Hepatocyte (in vitro differentiated cells): ENCODE measurements around the gene MEGF8. TPM values are rescaled to one million over a fixed set of nuclear protein-coding genes. Genes with fewer than 3 reads are reported as not detected.

Source experiments
- DNase-seq: peaks from one replicate; pipeline ENCODE4 v3.0.0-alpha.2; 2016; ENCODE audit warnings: low spot score
- H2AFZ ChIP-seq: fragments of 200-600 bp; sonication (generic); 2 replicates; pipeline ENCODE4 v1.6.0; 2016; ENCODE audit warnings: antibody characterized with exemption, mild to moderate bottlenecking
- H3K27ac ChIP-seq: fragments of 200-600 bp; sonication (generic); 2 replicates; pipeline ENCODE4 v1.5.1; 2016; ENCODE audit warnings: mild to moderate bottlenecking
- H3K27me3 ChIP-seq: fragments of 200-600 bp; sonication (generic); 2 replicates; pipeline ENCODE4 v1.6.1; 2016
- H3K36me3 ChIP-seq: fragments of 200-600 bp; sonication (generic); replicated peaks from 2 replicates; pipeline ENCODE4 v1.5.1; 2016; ENCODE audit warnings: low read depth; ENCODE audit not compliant: insufficient read depth
- H3K4me1 ChIP-seq: fragments of 200-600 bp; sonication (generic); 2 replicates; pipeline ENCODE4 v1.5.1; 2016; ENCODE audit warnings: mild to moderate bottlenecking, moderate library complexity; ENCODE audit not compliant: insufficient read depth
- H3K4me2 ChIP-seq: fragments of 200-600 bp; sonication (generic); 2 replicates; pipeline ENCODE4 v1.6.0; 2016
- H3K4me3 ChIP-seq: fragments of 200-600 bp; sonication (generic); 2 replicates; pipeline ENCODE4 v1.5.1; 2016; ENCODE audit warnings: mild to moderate bottlenecking
- H3K79me2 ChIP-seq: fragments of 200-600 bp; sonication (generic); 2 replicates; pipeline ENCODE4 v1.6.0; 2017; ENCODE audit warnings: mild to moderate bottlenecking
- H3K9me2 ChIP-seq: fragments of 200-600 bp; sonication (generic); replicated peaks from 2 replicates; pipeline ENCODE4 v1.6.0; 2017; ENCODE audit warnings: mild to moderate bottlenecking; ENCODE audit not compliant: insufficient read depth
- H3K9me3 ChIP-seq: fragments of 200-600 bp; sonication (generic); 2 replicates; pipeline ENCODE4 v1.5.1; 2016; ENCODE audit warnings: low read depth, mild to moderate bottlenecking
- H4K20me1 ChIP-seq: fragments of 200-600 bp; sonication (generic); 2 replicates; pipeline ENCODE4 v1.6.0; 2016; ENCODE audit warnings: mild to moderate bottlenecking; ENCODE audit not compliant: insufficient read depth, poor library complexity, severe bottlenecking
- EZH2 ChIP-seq: fragments of 200-600 bp; sonication (generic); IDR thresholded peaks from 2 replicates; pipeline ENCODE4 v1.6.1; 2016; ENCODE audit warnings: antibody characterized with exemption, mild to moderate bottlenecking, borderline replicate concordance
- EZH2phosphoT487 ChIP-seq: fragments of 200-600 bp; sonication (generic); IDR thresholded peaks from one replicate; pipeline ENCODE4 v1.6.1; 2018; ENCODE audit warnings: antibody characterized with exemption, mild to moderate bottlenecking, low read depth, moderate library complexity; ENCODE audit not compliant: unreplicated experiment, severe bottlenecking
- WGBS: methylation state at CpG from one replicate; pipeline ENCODE4 v1.1.6; 2016; ENCODE audit warnings: low lambda C conversion rate; ENCODE audit errors: missing lambda C conversion rate; 5-methylcytosine and 5-hydroxymethylcytosine counted together
- polyA plus RNA-seq: library from polyadenylated mRNA; unstranded; fragments of >200 nt; fragmentation: Nextera tagmentation; extraction: Ambion mirVana; gene quantifications from 2 replicates; pipeline ENCODE4 v1.2.1, GENCODE V29; 2016
- total RNA-seq: library from RNA; depleted of rRNA; stranded (reverse); fragments of >200 nt; gene quantifications from 2 replicates; pipeline ENCODE4 v1.2.3, GENCODE V29; 2014
- TF ChIP-seq, protein P1 (sequence below): fragments of 200-600 bp; sonication (generic); IDR thresholded peaks from 2 replicates; pipeline ENCODE4 v1.5.1; 2016; ENCODE audit warnings: antibody characterized with exemption, mild to moderate bottlenecking; ENCODE audit not compliant: poor library complexity

Gene MEGF8
- total and polyA plus RNA-seq, 2 experiments from 2014 or later: 8.3 to 19.2 TPM

DNA sequence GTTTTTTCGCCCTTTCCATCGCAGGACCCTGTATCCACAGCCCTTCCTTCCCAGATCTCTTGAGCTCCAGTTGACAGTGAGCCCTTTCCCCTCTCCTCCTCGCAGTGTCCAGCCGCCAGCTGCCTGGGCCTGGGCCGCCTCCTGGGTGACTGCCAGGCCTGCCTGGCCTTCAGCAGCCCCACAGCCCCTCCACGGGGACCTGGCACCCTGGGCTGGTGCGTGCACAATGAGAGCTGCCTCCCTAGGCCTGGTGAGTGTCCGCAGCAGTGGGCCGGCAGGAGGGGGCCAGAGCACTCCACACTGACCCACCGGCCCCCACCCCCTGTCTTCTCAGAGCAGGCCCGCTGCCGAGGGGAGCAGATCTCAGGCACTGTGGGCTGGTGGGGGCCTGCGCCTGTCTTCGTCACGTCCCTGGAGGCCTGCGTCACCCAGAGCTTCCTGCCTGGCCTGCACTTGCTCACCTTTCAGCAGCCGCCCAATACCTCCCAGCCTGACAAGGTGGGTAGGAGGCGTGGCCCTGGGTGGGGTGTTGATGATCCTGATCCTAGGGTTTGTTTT lies 19.0 kb downstream of the MEGF8 start:
- no peaks in the 10 kb centered on the region for H3K27me3 ChIP-seq
- no peaks in the 10 kb centered on the region for H4K20me1 ChIP-seq
- H3K79me2 ChIP-seq: no peaks in the 10 kb centered on the region
- no peak overlapping the region for H2AFZ ChIP-seq
- TF ChIP-seq, protein P1, sequence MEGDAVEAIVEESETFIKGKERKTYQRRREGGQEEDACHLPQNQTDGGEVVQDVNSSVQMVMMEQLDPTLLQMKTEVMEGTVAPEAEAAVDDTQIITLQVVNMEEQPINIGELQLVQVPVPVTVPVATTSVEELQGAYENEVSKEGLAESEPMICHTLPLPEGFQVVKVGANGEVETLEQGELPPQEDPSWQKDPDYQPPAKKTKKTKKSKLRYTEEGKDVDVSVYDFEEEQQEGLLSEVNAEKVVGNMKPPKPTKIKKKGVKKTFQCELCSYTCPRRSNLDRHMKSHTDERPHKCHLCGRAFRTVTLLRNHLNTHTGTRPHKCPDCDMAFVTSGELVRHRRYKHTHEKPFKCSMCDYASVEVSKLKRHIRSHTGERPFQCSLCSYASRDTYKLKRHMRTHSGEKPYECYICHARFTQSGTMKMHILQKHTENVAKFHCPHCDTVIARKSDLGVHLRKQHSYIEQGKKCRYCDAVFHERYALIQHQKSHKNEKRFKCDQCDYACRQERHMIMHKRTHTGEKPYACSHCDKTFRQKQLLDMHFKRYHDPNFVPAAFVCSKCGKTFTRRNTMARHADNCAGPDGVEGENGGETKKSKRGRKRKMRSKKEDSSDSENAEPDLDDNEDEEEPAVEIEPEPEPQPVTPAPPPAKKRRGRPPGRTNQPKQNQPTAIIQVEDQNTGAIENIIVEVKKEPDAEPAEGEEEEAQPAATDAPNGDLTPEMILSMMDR: no peak
- TF ChIP-seq EZH2phosphoT487 (no peak), EZH2 (no peak)
- H3K36me3 ChIP-seq: no peaks in the 10 kb centered on the region
- no peak overlapping the region for H3K4me2 ChIP-seq
- no peaks in the 10 kb centered on the region for H3K9me2 ChIP-seq
- H3K4me1 ChIP-seq: no peaks in the 10 kb centered on the region
- no peaks in the 10 kb centered on the region for H3K9me3 ChIP-seq
- H3K4me3 ChIP-seq: no peak overlapping the region
- DNase-seq: no peak
- no peak overlapping the region for H3K27ac ChIP-seq
- WGBS: 96% methylated on average over 18 of the region's 18 CpGs

DNA sequence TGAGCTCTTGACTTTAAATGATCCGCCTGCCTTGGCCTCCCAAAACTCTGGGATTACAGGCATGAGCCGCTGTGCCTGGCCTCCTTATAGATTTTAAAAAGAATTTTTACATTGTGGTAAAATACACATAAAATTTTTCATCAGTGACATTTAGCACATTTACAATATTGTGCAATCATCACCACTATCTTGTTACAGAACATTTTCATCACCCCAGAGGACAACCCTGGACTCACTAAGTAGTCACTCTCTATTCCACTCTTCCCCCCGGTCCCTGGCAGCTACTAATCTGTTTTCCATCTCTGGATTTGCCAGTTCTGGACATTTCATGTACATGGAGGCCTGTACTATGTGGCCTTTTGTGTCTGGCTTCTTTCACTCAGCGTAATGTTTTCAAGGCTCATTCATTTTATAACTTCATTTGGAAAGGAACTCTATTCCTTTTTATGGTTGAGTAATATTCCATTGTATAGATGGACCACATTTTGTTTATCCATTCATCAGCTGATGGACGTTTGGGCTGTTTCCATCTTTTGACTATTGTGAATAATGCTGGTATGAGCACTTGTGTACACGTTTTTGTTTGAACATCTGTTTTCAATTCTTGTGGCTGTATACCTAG lies 19.9 kb downstream of the MEGF8 start:
- peak; percentile 37 for DNase-seq
- 81% methylated on average over 6 of the region's 6 CpGs for WGBS

DNA sequence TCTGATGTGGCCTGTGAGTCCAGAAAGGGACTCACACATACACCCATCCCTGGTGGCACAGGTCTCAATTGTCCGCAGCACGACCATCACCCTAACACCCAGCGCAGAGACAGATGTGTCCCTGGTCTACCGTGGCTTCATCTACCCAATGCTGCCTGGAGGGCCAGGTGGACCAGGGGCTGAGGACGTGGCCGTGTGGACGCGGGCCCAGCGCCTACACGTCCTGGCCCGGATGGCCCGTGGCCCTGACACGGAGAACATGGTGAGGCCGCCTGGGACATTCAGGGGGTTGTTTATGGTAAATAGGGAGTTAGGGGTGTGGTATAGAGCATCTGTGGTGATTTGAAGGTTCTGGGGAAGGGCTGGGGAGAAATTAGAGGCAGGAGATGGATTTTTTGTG lies 22.8 kb downstream of the MEGF8 start:
- H4K20me1 ChIP-seq: no peaks in the 10 kb centered on the region
- 93% methylated on average over 14 of the region's 14 CpGs for WGBS
- no peaks in the 10 kb centered on the region for H3K79me2 ChIP-seq
- H3K27ac ChIP-seq: no peak overlapping the region
- no peaks in the 10 kb centered on the region for H3K9me2 ChIP-seq
- H3K36me3 ChIP-seq: no peaks in the 10 kb centered on the region
- H2AFZ ChIP-seq: no peak overlapping the region
- H3K4me1 ChIP-seq: no peaks in the 10 kb centered on the region
- DNase-seq: no peak
- H3K27me3 ChIP-seq: no peaks in the 10 kb centered on the region
- H3K4me2 ChIP-seq: no peak overlapping the region
- TF ChIP-seq EZH2: no peak
- no peak overlapping the region for H3K4me3 ChIP-seq
- H3K9me3 ChIP-seq: no peaks in the 10 kb centered on the region

More for the DNA sequence above, 19.9 kb downstream of the MEGF8 start:
- H3K79me2 ChIP-seq: no peaks in the 10 kb centered on the region
- H3K4me3 ChIP-seq: no peak overlapping the region
- no peaks in the 10 kb centered on the region for H3K36me3 ChIP-seq
- H3K4me1 ChIP-seq: no peaks in the 10 kb centered on the region
- TF ChIP-seq, protein P1: no peak
- TF ChIP-seq EZH2 (no peak), EZH2phosphoT487 (no peak)
- no peak overlapping the region for H2AFZ ChIP-seq
- no peak overlapping the region for H3K27ac ChIP-seq
- no peaks in the 10 kb centered on the region for H3K27me3 ChIP-seq
- H4K20me1 ChIP-seq: no peaks in the 10 kb centered on the region
- no peak overlapping the region for H3K4me2 ChIP-seq
- no peaks in the 10 kb centered on the region for H3K9me3 ChIP-seq
- no peaks in the 10 kb centered on the region for H3K9me2 ChIP-seq

DNA sequence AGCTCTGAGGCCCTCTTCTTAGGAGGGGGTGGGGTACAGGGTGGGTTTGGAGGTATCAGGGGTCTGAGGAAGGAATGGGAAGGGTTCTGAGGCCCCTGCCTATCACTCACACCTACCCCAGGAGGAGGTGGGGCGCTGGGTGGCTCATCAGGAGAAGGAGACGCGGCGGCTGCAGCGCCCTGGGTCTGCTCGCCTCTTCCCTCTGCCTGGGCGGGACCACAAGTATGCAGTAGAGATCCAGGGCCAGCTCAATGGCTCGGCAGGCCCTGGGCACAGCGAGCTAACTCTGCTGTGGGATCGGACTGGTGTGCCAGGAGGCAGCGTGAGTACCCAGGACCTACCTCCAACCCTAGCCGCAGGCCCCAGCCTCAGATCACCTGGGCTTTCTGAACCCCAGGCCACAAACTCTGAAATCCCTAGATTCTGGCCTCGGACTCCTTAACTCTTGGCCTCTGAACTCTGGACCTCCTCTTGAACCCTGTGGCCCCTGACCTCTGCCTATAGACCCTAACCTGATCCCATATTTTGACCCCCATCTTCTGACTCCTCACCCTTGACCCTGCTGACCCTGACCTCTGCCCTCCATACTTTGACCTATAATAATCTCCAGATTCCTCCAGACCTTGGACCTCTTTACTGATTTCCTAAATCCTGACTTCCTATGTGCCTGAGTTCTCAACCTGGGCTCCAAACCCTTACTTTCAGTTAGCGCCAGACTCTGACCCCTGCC lies 24.1 kb downstream of the MEGF8 start:
- no peak for DNase-seq
- Histone ChIP-seq H3K4me2 (no peak overlapping the region), H2AFZ (no peak overlapping the region), H3K27ac (no peak overlapping the region), H3K79me2 (no peaks in the 10 kb centered on the region), H3K9me3 (no peaks in the 10 kb centered on the region), H3K36me3 (no peaks in the 10 kb centered on the region), H3K4me1 (no peaks in the 10 kb centered on the region), H3K27me3 (no peaks in the 10 kb centered on the region), H3K9me2 (no peaks in the 10 kb centered on the region), H3K4me3 (no peak overlapping the region), H4K20me1 (no peaks in the 10 kb centered on the region)
- TF ChIP-seq EZH2phosphoT487: no peak
- WGBS: 96% methylated on average over 13 of the region's 14 CpGs
